NK-92 (cell line): ENCODE results near the gene RALGAPA1.
"Not testable (repeated sequence)": the region's sequence is repeated elsewhere in the genome, so short reads cannot be mapped to it uniquely, and the experiment has no call there.

Experiments used
- DNase-seq: peaks from one replicate; lab custom pipeline; 2025; ENCODE audit not compliant: unreplicated experiment; lab: John Stamatoyannopoulos, UW

Gene RALGAPA1

GRCh38 chr14:35766036-35766699, 42.9 kb downstream of the RALGAPA1 start:
- DNase-seq = no peak

GRCh38 chr14:35761922-35762321, 47.2 kb downstream of the RALGAPA1 start:
- DNase-seq = no peak

DNA sequence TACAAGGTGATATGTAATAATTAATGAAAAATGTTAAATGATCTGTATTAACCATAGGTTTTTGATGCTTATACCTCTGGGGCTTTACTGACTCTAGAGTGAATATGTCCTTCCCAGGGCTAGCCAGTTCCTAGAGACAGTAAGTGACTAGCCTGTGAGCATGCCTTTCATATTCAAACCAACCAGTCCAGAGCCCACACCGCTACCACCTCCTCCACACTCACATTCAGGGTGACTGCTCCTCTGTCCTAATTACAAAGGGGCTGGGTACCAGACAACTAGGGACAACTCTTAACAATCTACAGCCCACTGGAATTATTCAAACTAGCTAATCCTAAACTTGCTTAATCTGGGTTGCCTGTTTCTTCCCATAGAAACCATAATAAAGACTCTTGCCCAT, 49.0 kb downstream of the RALGAPA1 start:
- no peak for DNase-seq

DNA sequence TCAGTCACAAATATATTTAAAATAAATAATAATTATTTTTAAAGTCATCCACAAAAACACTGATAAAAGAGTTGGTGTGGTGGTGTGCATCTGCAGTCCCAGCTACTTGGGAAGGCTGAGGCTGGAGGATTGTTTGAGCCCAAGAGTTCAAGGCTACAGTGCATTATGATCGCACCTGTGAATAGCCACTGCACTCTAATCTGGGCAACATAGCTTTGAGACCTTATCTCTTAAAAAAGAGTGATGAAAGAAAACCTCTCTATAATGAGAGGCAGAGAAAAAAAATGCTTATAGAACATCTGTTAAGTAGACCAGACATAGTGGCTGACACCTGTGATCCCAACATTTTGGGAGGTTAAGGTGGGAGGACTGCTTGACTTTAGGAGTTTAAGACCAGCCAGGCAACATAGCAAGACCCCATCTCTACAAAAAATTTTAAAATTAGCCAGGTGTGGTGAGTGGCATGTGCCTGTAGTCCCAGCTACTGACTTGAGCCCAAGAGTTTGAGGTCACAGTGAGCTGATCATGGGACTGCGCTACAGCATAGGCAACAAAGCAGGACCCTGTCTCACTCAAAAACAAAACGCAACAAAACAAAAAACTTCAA, 50.5 kb downstream of the RALGAPA1 start:
- no peak for DNase-seq

DNA sequence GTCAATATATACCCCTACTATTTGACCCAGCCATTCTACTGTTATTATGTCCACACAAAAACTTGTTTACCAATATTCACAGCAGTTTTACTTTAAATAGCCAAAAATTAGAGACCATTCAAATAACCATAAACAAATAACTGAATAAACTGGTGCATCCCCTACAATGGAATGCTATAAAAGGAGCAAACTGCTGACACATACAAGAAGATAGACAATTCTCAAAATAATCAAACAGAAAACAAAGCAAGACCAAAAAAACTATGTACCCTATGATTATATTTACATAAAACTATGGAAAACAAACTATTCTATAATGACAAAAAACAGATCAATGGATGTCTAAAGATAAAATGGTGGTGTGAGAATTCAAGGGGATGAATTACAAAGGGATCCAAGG, 54.4 kb downstream of the RALGAPA1 start:
- no peak for DNase-seq

DNA sequence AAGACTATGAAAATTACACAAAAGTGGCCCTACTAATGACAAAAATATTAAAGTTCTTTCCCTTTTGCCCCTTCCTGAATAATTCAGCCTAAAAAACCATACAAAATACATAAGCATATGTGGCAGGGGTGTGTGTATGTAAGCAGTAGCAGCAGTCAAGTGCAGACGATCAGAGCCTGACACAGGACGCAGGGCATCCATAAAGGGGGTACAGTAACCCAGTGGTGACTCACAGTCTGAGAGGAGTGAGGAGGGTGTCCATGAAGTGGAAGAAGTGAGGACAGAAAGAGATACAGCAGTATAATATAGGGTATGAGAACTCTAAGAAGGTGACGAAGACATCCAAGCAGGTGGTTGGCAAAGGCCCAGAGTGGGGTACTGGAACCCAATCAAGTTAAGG, 56.7 kb downstream of the RALGAPA1 start:
- DNase-seq = no peak

- DNase-seq = no peak
Observed at GRCh38 chr14:35750202-35750904, 58.7 kb downstream of the RALGAPA1 start.

GRCh38 chr14:35747379-35747778, 61.7 kb downstream of the RALGAPA1 start:
- no peak for DNase-seq

- no peak for DNase-seq
Observed at GRCh38 chr14:35742442-35742841, 66.7 kb downstream of the RALGAPA1 start.

GRCh38 chr14:35742032-35742371, 67.1 kb downstream of the RALGAPA1 start:
- DNase-seq = no peak

DNA sequence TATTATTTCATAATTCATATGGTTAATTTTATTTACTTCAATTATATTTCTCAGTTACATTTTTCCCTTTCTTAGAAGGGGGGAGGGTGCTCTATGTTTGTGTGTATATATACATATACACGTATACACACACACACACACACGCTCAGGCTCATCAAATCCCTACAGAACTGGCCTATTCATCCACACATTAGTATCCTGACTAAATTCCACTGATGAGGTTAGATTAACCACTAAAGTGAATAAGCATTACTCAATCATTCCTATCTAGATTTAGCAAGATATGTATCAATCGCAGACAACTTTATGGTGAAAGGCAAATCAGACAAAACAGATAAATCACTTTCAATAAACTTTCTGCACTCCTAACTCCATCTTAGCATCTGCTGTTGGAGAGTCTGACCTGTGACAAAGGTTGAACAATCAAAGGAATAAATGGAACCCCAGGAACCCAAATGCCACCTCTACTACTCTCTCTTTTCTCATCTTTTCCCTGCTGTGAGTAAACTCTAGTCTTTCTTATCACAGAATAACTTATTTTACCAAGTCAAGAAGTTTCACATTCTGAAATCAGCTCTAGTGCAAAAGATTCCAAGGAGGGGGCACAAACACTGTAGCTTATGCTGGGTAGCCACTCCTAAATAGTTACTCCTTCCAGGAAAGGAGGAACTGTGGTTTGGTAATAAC, 67.6 kb downstream of the RALGAPA1 start:
- no peak for DNase-seq

DNA sequence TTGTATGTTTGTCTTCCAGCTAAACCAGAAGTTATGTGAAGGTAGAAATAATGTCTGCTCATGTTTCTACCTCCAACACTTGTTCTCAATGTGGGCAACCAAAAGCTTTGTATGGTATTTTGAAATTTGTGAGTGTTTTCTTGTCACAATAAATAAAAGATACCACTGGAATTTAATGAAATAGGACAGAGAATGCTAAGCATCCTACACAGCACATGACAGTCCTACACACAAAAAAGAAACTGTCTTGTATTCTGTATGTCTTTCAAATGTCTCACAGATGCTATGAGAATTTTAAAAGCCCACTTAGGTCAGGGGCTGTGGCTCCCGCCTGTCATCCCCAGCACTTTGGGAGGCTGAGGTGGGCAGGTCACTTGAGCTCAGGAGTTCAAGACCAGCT, 68.9 kb downstream of the RALGAPA1 start:
- no peak for DNase-seq

DNA sequence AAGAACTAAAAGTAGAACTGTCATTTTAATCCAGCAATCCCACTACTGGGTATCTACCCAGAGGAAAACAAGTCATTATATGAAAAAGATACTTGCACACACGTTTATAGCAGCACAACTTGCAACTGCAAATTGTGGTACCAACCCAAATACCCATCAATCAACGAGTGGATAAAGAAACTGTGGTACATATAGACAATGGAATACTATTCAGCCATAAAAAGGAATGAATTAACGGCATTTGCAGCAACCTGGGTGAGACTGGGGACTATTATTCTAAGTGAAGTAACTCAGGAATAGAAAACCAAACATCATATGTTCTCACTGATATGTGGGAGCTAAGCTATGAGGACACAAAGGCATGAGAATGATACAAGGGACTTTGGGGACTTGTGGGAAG, 73.9 kb downstream of the RALGAPA1 start:
- not testable (repeated sequence) for DNase-seq

DNA sequence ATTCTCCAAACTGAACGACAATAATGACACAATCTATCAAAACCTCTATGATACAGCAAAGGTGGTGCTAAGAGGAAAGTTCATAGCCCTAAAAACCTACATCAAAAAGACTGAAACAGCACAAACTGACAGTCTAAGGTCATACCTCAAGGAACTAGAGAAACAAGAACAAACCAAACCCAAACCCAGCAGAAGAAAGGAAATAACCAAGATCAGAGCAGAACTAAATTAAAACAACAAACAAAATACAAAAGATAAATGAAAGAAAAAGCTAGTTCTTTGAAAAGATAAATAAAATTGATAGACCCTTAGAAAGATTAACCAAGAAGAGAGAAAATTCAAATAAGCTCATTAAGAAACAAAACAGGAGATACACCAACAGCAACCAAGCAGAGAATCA, 75.6 kb downstream of the RALGAPA1 start:
- DNase-seq = not testable (repeated sequence)

DNA sequence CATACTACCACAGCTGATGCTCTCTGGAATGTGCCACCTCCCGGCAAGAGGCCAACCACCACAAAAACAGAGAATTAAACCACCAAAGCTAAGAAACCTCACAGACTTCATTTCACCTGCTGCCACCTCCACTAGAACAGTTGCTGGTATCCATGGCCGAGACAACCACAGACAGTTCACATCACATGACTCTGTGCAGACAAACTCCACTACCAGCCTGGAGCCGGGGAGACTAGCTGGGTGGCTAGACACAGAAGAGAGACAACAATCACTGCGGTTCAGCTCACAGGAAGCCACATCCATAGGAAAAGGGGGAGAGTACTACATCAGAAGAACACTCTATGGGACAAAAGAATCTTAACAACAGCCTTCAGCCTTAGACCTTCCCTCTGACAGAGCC, 78.2 kb downstream of the RALGAPA1 start:
- no peak for DNase-seq

- DNase-seq = no peak
Observed at GRCh38 chr14:35727764-35728163, 81.3 kb downstream of the RALGAPA1 start.

- no peak for DNase-seq
Observed at GRCh38 chr14:35725930-35726329, 83.2 kb downstream of the RALGAPA1 start.

DNA sequence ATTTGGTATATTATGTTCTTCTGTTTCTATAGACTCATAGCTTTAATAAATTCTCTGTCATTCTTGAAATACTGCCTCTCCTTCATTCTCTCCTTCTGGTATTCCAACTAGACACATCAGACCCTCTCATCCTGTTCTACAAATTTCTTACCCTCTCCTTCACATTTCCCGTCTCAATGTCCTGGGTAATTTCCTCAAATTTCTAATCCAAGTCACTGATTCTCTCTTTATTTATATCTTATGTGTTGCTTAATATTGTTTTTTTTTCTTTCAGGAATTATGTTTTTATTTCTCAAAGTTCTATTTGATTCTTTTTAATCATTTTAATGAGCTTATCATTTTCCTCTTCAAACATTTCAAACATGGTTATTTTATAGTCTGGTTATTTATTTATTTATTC, 94.0 kb downstream of the RALGAPA1 start:
- no peak for DNase-seq

DNA sequence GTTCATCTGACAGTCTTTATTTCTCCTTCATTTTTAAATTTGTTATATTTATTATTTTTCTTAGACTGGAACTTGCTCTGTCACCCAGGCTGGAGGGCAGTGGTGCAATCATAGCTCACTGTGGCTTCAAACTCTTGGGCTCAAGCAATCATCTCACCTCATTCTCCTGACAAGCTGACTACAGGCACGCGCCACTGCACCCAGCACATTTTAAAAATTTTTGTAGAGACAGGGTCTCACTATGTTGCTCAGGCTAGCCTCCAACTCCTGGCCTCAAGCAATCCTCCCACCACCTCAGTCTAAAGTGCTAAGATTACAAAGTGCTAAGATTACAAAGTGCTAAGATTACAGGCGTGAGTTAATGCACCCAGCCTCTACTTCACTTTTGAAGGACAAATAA, 96.6 kb downstream of the RALGAPA1 start:
- DNase-seq = no peak

DNA sequence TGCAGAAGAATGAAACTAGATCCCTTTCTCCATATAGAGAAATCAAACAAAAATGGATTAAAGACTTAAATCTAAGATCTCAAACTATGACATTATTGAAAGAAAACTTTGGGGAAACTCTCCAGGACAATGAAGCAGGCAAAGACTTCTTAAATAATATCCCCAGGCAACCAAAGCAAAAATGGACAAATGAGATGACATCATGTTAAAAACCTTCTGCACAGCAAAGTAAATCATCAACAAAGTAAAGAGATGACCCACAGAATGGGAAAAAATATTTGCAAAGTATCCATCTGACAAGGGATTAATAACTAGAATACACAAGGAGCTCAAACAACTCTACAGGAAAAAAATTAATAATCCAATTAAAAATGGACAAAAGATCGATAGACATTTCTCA, 101.0 kb downstream of the RALGAPA1 start:
- DNase-seq = no peak

DNA sequence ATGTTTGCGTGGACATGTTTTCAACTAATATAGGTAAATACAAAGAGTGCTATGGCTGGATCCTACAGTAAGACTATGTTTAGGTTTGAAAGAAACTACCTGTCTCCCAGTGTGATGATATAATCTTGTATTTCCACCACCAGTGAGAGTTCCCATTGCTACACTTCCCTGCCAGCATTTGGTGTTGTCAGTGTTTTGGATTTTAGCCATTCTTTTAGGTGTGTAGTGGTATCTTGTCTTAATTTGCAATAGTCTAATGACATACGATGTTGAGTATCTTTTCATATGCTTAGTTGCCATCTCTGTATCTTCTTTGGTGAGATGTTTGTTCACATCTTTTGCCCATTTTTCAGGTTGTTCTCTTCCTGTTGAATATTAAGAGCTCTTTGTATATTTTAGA, 103.5 kb downstream of the RALGAPA1 start:
- DNase-seq = no peak
